Activated CD4-positive, alpha-beta T cell treated with anti-CD3 and anti-CD28 coated beads, Interleukin-2, amount 10 ng/mL, durations not matched to agents 7 days and 5 days (primary cell): ENCODE measurements around the gene ARFGAP3. TPM values are rescaled to one million over a fixed set of nuclear protein-coding genes. Genes with fewer than 3 reads are reported as not detected.

ENCODE experiments used
- CTCF ChIA-PET: fragments of 350-600 bp; sonication (Branson Sonifier 250); formaldehyde crosslinking; loops from one replicate; lab custom pipeline; 2021; ENCODE audit warnings: antibody characterized with exemption; lab: Charles Lee
- POLR2A ChIA-PET: fragments of 350-600 bp; sonication (Branson Sonifier 250); formaldehyde crosslinking; loops from one replicate; lab custom pipeline; 2021; ENCODE audit warnings: antibody characterized with exemption; lab: Charles Lee
- DNase-seq: peaks from one replicate; pipeline ENCODE4 v3.0.0-alpha.2; 2020
- H3K27ac Mint-ChIP-seq: one replicate; pipeline ENCODE4 v1.8.0; 2021; ENCODE audit warnings: mild to moderate bottlenecking, moderate library complexity, mixed read lengths
- H3K27me3 Mint-ChIP-seq: one replicate; pipeline ENCODE4 v1.8.0; 2021; ENCODE audit warnings: mixed read lengths
- H3K36me3 Mint-ChIP-seq: one replicate; pipeline ENCODE4 v1.8.0; 2021; ENCODE audit warnings: low read depth, mixed read lengths
- H3K4me1 Mint-ChIP-seq: one replicate; pipeline ENCODE4 v1.8.0; 2021; ENCODE audit warnings: mixed read lengths
- H3K4me3 Mint-ChIP-seq: one replicate; pipeline ENCODE4 v1.8.0; 2021; ENCODE audit warnings: mild to moderate bottlenecking, moderate library complexity, mixed read lengths
- H3K9me3 Mint-ChIP-seq: one replicate; pipeline ENCODE4 v1.8.0; 2021; ENCODE audit warnings: mixed read lengths
- total RNA-seq, 2 experiments: library from RNA; stranded (reverse); gene quantifications; one replicate each; pipeline ENCODE4 v1.2.3, GENCODE V29; 2021

ARFGAP3 gene
- total RNA-seq, 2 experiments from 2014 or later: 23.9 to 25.5 TPM

DNA sequence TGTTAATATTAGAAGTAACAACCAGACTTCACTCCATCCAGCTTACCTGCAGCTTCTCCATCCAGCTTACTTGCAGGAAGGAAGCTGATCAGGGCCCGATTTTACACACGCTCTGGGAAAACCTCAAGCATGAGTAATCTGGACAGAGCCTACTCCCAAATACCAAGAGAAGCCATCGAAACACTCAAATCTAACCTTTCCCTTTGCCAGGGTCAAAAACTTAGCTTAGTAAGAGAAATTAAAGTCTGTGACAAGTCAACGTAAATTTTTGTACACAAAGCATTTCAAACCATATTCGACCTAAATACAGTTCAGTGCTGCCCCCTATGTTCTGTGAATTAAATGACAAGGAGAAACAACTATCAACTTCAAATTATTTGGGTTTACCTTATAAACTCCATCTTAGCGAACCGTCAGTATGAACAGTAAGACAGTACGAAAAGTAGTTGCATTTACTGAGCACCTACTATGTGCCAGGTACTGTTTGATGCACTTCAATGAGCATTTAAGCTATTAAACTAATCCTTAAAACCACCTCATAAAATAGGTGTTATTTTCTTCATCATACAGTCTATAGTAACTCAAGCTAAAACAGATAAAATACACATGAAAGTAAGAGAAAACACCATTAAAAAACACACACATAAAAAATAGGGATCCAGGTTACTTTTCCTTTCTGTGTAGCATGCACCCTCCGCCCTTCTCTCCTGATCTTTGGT lies 36.9 kb downstream of the ARFGAP3 start:
- Mint-ChIP-seq H3K27ac (no peak overlapping the region), H3K9me3 (no peaks in the 10 kb centered on the region), H3K4me3 (no peak overlapping the region), H3K27me3 (no peaks in the 10 kb centered on the region), H3K4me1 (peaks cover 5% of the 10 kb centered on the region), H3K36me3 (peaks cover 14% of the 10 kb centered on the region)
- ChIA-PET CTCF (interaction anchor here (0.8 to 1.2 kb wide), 3 partner anchors 41 to 167 kb away, joined by 3 to 4 read pairs (median 3); no protein-coding TSS in a partner anchor), POLR2A (no interaction called here)
- peak; percentile 29 for DNase-seq

DNA sequence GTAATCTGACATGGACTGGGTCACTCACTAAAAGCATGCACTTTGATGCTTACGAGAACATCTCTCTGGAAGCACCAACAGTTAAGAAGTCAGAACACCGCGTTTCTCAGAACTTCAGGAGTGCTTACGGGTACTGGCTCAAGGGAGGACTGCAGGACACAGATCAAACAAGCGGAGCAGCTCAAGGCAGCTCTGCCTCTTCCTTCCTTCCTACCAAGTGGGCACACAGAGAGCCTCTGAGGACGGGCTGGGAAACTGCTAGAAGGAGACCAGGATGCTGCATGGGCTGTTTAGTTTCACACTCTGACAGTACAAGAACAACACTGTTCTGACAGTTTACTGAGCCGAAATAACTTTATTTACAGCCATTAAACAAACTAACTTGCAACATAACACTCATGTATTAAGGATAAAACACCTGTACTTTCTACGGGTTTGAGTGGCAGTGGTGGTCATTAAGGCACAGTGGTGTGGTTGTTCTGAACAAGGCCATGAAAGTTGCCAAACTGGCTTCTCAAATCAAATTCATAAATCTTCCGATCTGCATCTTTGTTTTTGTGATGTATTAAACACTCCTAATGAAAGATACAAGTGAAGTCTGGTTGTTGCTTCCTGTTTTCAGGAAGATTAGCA lies 37.5 kb downstream of the ARFGAP3 start:
- H3K4me3 Mint-ChIP-seq: no peak overlapping the region
- no peaks in the 10 kb centered on the region for H3K9me3 Mint-ChIP-seq
- peaks cover 11% of the 10 kb centered on the region for H3K36me3 Mint-ChIP-seq
- H3K27ac Mint-ChIP-seq: no peak overlapping the region
- peaks cover 5% of the 10 kb centered on the region for H3K4me1 Mint-ChIP-seq
- CTCF ChIA-PET: interaction anchor here (0.6 to 1.2 kb wide), 4 partner anchors 40 to 166 kb away, joined by 3 to 4 read pairs (median 3); no protein-coding TSS in a partner anchor
- no peaks in the 10 kb centered on the region for H3K27me3 Mint-ChIP-seq
- DNase-seq: no peak
- POLR2A ChIA-PET: no interaction called here

DNA sequence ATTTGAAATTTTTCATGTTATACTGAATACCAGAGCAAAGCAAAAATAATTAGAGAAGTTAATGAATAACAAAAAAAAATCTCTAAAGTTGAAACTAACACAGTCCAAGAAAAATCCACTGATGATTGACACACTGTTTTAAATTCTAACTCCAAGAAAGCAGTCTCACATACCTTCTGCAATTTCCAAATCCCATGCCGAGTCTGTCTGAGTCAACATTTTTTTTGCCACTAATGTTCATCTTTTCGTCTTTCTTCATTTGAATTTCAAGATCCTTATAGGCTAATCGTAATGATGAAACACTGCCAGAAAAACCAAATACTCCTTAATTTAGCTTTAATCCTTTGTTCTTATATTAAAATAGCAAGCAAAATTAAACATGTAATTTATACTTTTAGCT lies 39.5 kb downstream of the ARFGAP3 start:
- H3K4me1 Mint-ChIP-seq: peaks cover 5% of the 10 kb centered on the region
- H3K4me3 Mint-ChIP-seq: no peak overlapping the region
- DNase-seq: no peak
- CTCF ChIA-PET: no interaction called here
- H3K36me3 Mint-ChIP-seq: peaks cover 8% of the 10 kb centered on the region
- H3K27ac Mint-ChIP-seq: no peak overlapping the region
- no peaks in the 10 kb centered on the region for H3K27me3 Mint-ChIP-seq
- H3K9me3 Mint-ChIP-seq: no peaks in the 10 kb centered on the region
- POLR2A ChIA-PET: interaction anchor here (0.5 kb wide), 1 partner anchor 37 kb away, joined by 3 read pairs; no protein-coding TSS in a partner anchor

DNA sequence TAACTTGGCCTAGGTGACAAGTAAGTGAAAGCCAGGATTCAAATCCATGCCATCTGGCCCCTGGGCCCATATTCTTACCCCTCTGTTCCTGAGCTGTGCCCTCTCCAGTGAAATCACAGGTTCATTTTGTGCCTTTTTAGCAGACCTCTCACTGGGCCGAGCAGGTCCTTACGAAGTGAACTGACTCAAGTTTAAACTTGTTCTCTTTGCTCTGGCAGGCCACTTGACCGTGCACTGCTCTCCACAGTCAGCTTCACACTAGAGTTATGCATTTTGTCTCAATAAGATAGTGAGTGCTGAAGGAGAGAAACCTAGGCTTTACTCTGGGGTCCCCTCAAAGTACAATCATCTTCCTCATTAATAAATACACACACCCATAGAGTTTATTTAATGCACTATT lies 40.7 kb downstream of the ARFGAP3 start:
- peaks cover 2% of the 10 kb centered on the region for H3K36me3 Mint-ChIP-seq
- ChIA-PET POLR2A (no interaction called here), CTCF (no interaction called here)
- H3K27me3 Mint-ChIP-seq: no peaks in the 10 kb centered on the region
- no peak overlapping the region for H3K4me3 Mint-ChIP-seq
- no peak for DNase-seq
- H3K4me1 Mint-ChIP-seq: peaks cover 5% of the 10 kb centered on the region
- no peak overlapping the region for H3K27ac Mint-ChIP-seq
- H3K9me3 Mint-ChIP-seq: no peaks in the 10 kb centered on the region

DNA sequence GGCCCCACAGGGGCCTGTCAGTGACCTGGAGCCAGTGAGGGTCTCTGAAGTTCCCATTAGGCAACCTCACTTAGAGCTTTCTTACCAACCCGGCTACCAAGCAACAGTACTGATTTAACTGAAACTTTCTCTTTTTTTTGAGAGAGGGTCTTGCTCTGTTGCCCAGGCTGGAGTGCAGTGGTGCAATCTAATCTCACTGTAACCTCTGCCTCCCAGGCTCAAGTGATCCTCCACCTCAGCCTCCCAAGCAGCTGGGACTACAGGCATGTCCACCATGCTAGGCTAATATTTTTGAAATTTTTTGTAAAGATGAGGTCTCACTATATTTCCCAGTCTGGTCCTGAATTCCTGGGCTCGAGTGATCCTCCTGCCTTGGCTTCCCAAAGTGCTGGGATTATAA lies 42.5 kb downstream of the ARFGAP3 start:
- H3K27me3 Mint-ChIP-seq: no peaks in the 10 kb centered on the region
- no peak overlapping the region for H3K4me3 Mint-ChIP-seq
- peaks cover 5% of the 10 kb centered on the region for H3K36me3 Mint-ChIP-seq

DNA sequence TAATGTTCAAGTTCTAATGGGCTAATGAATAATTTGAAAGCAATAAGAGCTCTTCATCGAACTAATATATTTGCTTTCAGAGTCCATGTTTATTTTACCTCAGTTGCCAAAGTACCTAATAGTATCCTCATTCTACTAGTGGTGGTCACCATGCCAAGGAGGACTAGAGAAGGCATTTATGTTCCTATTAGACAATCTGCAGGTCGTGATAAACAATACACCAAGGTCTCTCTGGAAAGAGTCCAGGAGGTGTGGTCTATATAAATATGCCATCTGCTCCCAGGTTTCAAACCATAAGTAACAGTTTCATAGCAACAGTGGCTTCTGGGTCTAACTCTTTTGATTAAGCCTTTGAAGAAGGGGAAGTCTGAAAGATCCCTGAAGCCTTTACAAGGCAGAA lies 42.9 kb downstream of the ARFGAP3 start:
- ChIA-PET POLR2A (no interaction called here), CTCF (no interaction called here)
- H3K4me1 Mint-ChIP-seq: no peaks in the 10 kb centered on the region
- peaks cover 6% of the 10 kb centered on the region for H3K36me3 Mint-ChIP-seq
- H3K4me3 Mint-ChIP-seq: no peak overlapping the region
- H3K27ac Mint-ChIP-seq: no peak overlapping the region
- no peaks in the 10 kb centered on the region for H3K27me3 Mint-ChIP-seq
- no peak for DNase-seq
- H3K9me3 Mint-ChIP-seq: no peaks in the 10 kb centered on the region

More for the DNA sequence above, 42.5 kb downstream of the ARFGAP3 start:
- Mint-ChIP-seq H3K27ac (no peak overlapping the region), H3K4me1 (no peaks in the 10 kb centered on the region), H3K9me3 (no peaks in the 10 kb centered on the region)
- DNase-seq: no peak
- POLR2A ChIA-PET: no interaction called here
- CTCF ChIA-PET: no interaction called here

DNA sequence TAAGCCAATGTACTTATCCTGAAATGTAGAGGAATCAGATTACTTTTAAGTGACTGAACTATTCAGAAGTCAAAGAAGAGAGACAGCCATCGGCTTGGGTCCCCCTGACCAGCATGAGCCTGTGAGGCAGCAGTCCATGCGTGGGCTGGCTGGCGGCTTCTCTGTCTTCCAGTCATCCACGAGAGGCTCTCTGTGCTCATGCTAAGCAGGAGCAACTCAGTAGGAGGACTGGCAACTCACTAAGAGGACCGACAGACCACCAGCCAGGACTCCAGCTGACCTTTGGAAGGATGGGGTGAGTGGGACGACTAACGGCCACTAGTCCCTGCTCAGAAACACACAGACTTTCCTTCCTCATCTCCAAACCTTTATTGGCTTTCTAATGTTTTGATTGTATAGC lies 43.6 kb downstream of the ARFGAP3 start:
- Mint-ChIP-seq H3K27ac (no peak overlapping the region), H3K9me3 (no peaks in the 10 kb centered on the region), H3K36me3 (peaks cover 9% of the 10 kb centered on the region), H3K4me3 (no peak overlapping the region), H3K4me1 (peaks cover 2% of the 10 kb centered on the region), H3K27me3 (no peaks in the 10 kb centered on the region)
- CTCF ChIA-PET: interaction anchor here (0.7 kb wide), 1 partner anchor 68 kb away, joined by 3 read pairs; no protein-coding TSS in a partner anchor
- POLR2A ChIA-PET: no interaction called here
- DNase-seq: no peak

DNA sequence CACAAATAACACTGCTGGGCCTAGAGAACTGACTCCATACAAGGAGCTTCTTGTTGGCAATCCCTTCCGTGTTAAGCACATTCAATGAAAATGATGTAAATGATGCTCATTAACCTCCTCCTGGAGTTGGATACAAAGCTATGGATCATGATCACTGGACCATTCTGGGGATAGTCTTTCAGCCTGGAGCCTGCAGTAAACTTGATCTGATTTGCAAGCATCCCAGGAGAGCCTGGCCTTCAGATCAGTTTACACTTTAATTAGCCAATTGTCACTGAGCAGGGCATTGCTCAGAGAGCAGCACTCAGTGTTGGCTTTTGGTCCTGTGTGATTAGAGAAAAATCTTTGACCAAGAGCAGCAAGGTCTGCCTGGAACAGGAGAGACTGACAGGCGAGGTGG lies 45.6 kb downstream of the ARFGAP3 start:
- no peak for DNase-seq
- H3K27ac Mint-ChIP-seq: no peak overlapping the region
- no peaks in the 10 kb centered on the region for H3K9me3 Mint-ChIP-seq
- peaks cover 16% of the 10 kb centered on the region for H3K36me3 Mint-ChIP-seq
- ChIA-PET POLR2A (no interaction called here), CTCF (no interaction called here)
- H3K27me3 Mint-ChIP-seq: no peaks in the 10 kb centered on the region
- peaks cover 5% of the 10 kb centered on the region for H3K4me1 Mint-ChIP-seq
- no peak overlapping the region for H3K4me3 Mint-ChIP-seq

DNA sequence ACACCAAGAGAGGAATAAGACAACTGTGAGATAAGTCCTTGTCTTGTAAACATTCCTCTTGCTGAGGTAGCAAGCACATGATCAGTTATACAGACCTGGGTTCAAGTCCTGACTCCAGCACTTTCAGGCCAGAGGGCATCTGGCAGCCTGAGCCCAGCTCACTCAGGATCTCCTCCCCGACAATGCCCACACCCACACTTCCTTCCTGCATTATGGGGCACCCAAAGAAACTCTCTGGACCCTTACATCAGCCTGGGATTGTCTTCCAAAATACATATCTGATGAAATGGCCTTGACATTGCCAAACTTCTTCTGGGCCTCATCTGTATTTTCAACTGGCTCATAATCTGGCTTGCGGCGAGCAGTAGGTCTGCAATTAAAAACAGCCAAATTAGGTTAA lies 48.6 kb downstream of the ARFGAP3 start:
- POLR2A ChIA-PET: no interaction called here
- Mint-ChIP-seq H3K27me3 (no peaks in the 10 kb centered on the region), H3K36me3 (peaks cover 13% of the 10 kb centered on the region)

DNA sequence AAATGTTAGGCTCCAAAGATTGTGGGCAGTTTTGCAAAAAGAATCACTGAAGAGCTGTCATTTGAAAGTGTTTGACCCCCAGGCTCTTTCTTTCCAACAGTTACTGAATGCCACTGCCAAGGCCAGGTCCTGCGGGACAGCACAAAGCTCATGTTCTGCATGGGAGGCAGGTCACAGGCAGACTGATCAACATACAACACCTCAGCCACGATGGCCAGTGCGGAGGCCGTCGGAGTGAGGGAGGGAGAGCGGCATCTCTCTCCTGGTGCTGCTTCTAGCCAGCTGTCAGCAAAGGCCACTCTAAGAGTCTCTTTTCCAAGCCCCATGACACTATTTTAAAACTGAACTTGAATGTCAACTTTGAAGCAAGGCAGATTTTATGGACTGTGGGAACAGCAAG lies 49.9 kb downstream of the ARFGAP3 start:
- ChIA-PET CTCF (no interaction called here), POLR2A (no interaction called here)
- no peak for DNase-seq
- Mint-ChIP-seq H3K4me3 (no peak overlapping the region), H3K36me3 (peaks cover 13% of the 10 kb centered on the region), H3K4me1 (peaks cover 5% of the 10 kb centered on the region), H3K27me3 (no peaks in the 10 kb centered on the region), H3K9me3 (no peaks in the 10 kb centered on the region), H3K27ac (no peak overlapping the region)

More for the DNA sequence above, 48.6 kb downstream of the ARFGAP3 start:
- CTCF ChIA-PET: no interaction called here
- Mint-ChIP-seq H3K9me3 (no peaks in the 10 kb centered on the region), H3K27ac (no peak overlapping the region), H3K4me3 (no peak overlapping the region), H3K4me1 (peaks cover 5% of the 10 kb centered on the region)
- DNase-seq: no peak

DNA sequence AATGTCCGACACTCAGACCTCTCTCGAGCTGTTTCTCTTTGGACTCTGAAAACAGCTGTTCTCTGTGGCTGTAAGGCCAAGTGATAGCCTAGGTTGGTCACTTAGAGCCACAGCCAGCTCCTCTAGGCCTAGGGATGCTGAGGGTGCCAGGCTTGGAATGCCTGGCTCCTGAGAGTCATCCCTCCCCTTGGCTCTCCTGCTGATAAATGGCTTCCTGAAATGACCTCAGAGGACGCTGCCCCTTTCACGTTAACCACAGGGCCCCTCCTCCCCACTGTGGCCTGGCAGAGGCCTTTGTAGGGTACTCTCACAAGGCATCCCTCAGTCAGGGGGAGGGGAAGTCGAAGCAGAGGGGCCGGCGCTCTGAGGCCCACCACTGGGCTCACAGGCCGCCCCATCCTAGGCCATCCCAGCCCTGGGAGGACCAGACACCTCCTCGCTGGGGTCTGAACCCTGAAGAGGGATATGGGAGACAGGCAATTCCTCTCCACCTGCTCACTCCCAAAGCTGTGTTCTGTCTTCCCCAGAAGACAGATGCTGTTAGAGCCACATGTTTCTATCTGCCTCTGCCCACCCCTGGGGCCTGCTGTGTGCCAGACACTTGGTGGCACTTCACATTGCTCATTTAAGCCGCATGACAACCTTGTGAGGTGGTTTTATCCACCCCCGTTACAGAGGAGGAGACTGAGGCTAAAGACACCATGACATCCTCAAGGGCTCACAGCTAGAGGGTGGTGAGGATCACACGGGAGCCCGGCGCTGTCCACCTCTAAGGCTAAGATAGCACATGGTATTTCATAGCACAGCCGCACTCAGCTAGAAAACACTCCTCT lies 50.9 kb downstream of the ARFGAP3 start:
- no peak overlapping the region for H3K4me3 Mint-ChIP-seq
- H3K9me3 Mint-ChIP-seq: no peaks in the 10 kb centered on the region
- DNase-seq: no peak
- no peak overlapping the region for H3K27ac Mint-ChIP-seq
- ChIA-PET POLR2A (no interaction called here), CTCF (no interaction called here)
- H3K36me3 Mint-ChIP-seq: peaks cover 13% of the 10 kb centered on the region
- peaks cover 5% of the 10 kb centered on the region for H3K4me1 Mint-ChIP-seq
- no peaks in the 10 kb centered on the region for H3K27me3 Mint-ChIP-seq

DNA sequence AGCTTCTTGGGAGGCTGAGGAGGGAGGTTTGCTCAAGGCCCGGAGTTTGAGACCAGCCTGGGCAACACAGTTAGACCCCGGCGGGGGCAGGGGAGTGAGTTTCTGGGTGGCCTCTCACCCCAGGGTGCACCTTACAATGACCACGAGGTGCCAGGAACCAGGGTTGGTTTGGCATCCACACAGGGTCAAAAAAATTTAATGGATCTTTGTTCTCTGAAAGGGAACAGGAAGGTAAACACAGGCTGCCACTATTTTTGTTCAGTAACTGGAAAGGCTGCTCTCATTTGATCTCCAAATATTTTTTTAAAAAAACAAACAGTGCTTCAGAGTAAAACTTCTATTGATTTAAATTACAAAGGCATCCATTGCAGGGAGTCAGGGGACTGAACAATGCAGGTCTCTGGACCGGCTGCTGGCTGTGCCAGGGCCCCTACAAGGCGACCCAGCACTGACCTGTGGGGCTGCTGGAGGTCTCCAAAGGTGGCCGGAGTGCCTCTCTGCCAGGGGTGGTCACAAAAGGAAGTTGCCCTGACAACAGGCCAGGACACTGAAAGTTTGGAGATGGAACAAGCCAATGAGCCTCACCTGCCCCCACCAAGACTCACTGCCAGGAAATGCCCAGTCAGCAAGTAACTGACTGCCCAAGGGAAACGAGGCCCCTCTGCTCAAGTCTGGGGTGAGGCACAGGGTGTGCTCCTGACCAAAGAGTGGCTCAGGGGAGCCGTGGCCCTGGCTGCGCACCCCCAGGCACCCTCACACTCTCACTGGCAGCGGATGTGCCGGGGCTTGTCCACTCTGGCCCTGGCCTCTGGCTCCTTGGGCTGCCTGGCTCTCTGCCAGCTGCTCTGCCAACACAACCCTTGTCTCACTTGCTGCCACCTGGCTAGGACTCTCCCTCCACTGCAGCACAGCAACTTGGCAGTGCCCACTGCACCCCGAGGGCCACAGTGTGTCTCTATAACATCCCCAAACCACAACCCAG lies 51.8 kb downstream of the ARFGAP3 start:
- H3K9me3 Mint-ChIP-seq: no peaks in the 10 kb centered on the region
- no peak overlapping the region for H3K4me3 Mint-ChIP-seq
- POLR2A ChIA-PET: no interaction called here
- CTCF ChIA-PET: no interaction called here
- peaks cover 5% of the 10 kb centered on the region for H3K4me1 Mint-ChIP-seq
- H3K36me3 Mint-ChIP-seq: peaks cover 13% of the 10 kb centered on the region
- H3K27ac Mint-ChIP-seq: no peak overlapping the region
- DNase-seq: no peak
- no peaks in the 10 kb centered on the region for H3K27me3 Mint-ChIP-seq
